A549 (cell line): Measurements from ENCODE around the gene KRT81. TPM values are rescaled to one million over a fixed set of nuclear protein-coding genes. Genes with fewer than 3 reads are reported as not detected.

Experiments used
- ATAC-seq, 2 experiments: fragments of 200-7000 bp in 1 of 2; fragments of >200 bp in 1 of 2; cut with Nextera tagmentation in 1 of 2; cut with Tn5 transposase in 1 of 2; 3 replicates each; pipeline versions ENCODE4 v1.8.0 to v1.9.1; 2018 to 2020; ENCODE audit warnings: mild to moderate bottlenecking in 1 of 2, moderate library complexity in 1 of 2
- CTCF ChIA-PET: fragments of 300-600 bp; sonication (Branson Sonifier 250); formaldehyde crosslinking; extraction: SDS; loops from one replicate; lab custom pipeline; 2021; ENCODE audit warnings: antibody characterized with exemption, inconsistent platforms; lab: Yijun Ruan, JAX
- POLR2A ChIA-PET: fragments of 350-600 bp; formaldehyde crosslinking; extraction: SDS; loops from one replicate; lab custom pipeline; 2021; ENCODE audit warnings: antibody characterized with exemption, inconsistent platforms; lab: Yijun Ruan, JAX
- DNase-seq, 2 experiments: peaks; one replicate each; pipeline versions ENCODE4 v3.0.0 to v3.0.0-alpha.2; 2011 to 2016; ENCODE audit warnings: low read depth in 1 of 2, low spot score in 1 of 2
- FAIRE-seq: peaks from 2 replicates; lab custom pipeline; 2011; peaks lifted over from hg19 to GRCh38; lab: Jason Lieb, UNC
- H3K27ac ChIP-seq, 2 experiments: fragments of >200 bp; sonication (Bioruptor Twin); formaldehyde crosslinking; 3 replicates each; pipeline ENCODE4 v1.5.1; 2016 to 2017
- H3K4me1 ChIP-seq: fragments of >200 bp; sonication (Bioruptor Twin); formaldehyde crosslinking; 3 replicates; pipeline ENCODE4 v1.6.1; 2016
- H3K4me2 ChIP-seq: fragments of >200 bp; sonication (Bioruptor Twin); formaldehyde crosslinking; 3 replicates; pipeline ENCODE4 v1.6.1; 2016
- H3K4me3 ChIP-seq: fragments of >200 bp; sonication (Bioruptor Twin); formaldehyde crosslinking; 3 replicates; pipeline ENCODE4 v1.5.1; 2016
- H3K9me3 ChIP-seq: fragments of >200 bp; sonication (Bioruptor Twin); formaldehyde crosslinking; 3 replicates; pipeline ENCODE4 v1.6.1; 2016
- CBX8 ChIP-seq: fragments of 200-600 bp; sonication (generic); IDR thresholded peaks from 2 replicates; pipeline ENCODE4 v1.6.1; 2016
- CHD2 ChIP-seq: fragments of 150-350 bp; IDR thresholded peaks from 2 replicates; pipeline ENCODE4 v1.6.1; 2014; ENCODE audit warnings: low read length; ENCODE audit not compliant: partially characterized antibody
- EHF ChIP-seq: fragments of 250-450 bp; sonication (Bioruptor Pico); IDR thresholded peaks from 2 replicates; pipeline ENCODE4 v1.5.0; 2020; ENCODE audit warnings: mild to moderate bottlenecking
- ESRRA ChIP-seq: fragments of 150-350 bp; IDR thresholded peaks from 2 replicates; pipeline ENCODE4 v1.6.1; 2014; ENCODE audit warnings: mild to moderate bottlenecking, low read length, borderline replicate concordance
- HMGXB4 ChIP-seq: fragments of 250-450 bp; sonication (Bioruptor Pico); IDR thresholded peaks from 2 replicates; pipeline ENCODE4 v1.5.0; 2021; ENCODE audit warnings: mild to moderate bottlenecking, moderate library complexity, borderline replicate concordance
- JUNB ChIP-seq: fragments of >200 bp; sonication (Bioruptor Twin); formaldehyde crosslinking; IDR thresholded peaks from 2 replicates; pipeline ENCODE4 v1.6.1; 2016
- MAX ChIP-seq: IDR thresholded peaks from 2 replicates; pipeline ENCODE4 v1.6.1; 2012
- MYC ChIP-seq: IDR thresholded peaks from 2 replicates; pipeline ENCODE4 v1.6.1; 2012; ENCODE audit warnings: mild to moderate bottlenecking, inconsistent platforms, low read length, improper control_type of control experiment, borderline replicate concordance
- NR3C1 ChIP-seq: fragments of >200 bp; sonication (Bioruptor Twin); formaldehyde crosslinking; IDR thresholded peaks from 3 replicates; pipeline ENCODE4 v1.6.1; 2017
- PHF8 ChIP-seq: fragments of 200-600 bp; sonication (generic); IDR thresholded peaks from 2 replicates; pipeline ENCODE4 v1.6.1; 2016; ENCODE audit warnings: low read depth, mild to moderate bottlenecking, antibody characterized with exemption, moderate library complexity, borderline replicate concordance
- RAD21 ChIP-seq, 2 experiments: fragments of >200 bp in 1 of 2; sonication (Bioruptor Twin) in 1 of 2; formaldehyde crosslinking in 1 of 2; IDR thresholded peaks in 1 of 2; conservative IDR thresholded peaks in 1 of 2; 2 replicates in 1 of 2; 3 replicates in 1 of 2; pipeline ENCODE4 v1.6.1; 2012 to 2018; ENCODE audit warnings: inconsistent platforms in 1 of 2
- RARB ChIP-seq: fragments of 250-450 bp; sonication (Bioruptor Pico); IDR thresholded peaks from 2 replicates; pipeline ENCODE4 v1.8.0; 2021; ENCODE audit warnings: mild to moderate bottlenecking, moderate library complexity
- RCOR1 ChIP-seq: fragments of 150-350 bp; IDR thresholded peaks from 2 replicates; pipeline ENCODE4 v1.6.1; 2014; ENCODE audit warnings: antibody characterized with exemption, low read length, low read depth
- RFX5 ChIP-seq: fragments of 450-650 bp; IDR thresholded peaks from 2 replicates; pipeline ENCODE4 v1.7.1; 2014; ENCODE audit warnings: antibody characterized with exemption, mild to moderate bottlenecking, moderate library complexity
- RNF2 ChIP-seq: fragments of 200-600 bp; sonication (generic); IDR thresholded peaks from 2 replicates; pipeline ENCODE4 v1.6.1; 2016; ENCODE audit warnings: low read depth, mild to moderate bottlenecking, antibody characterized with exemption, moderate library complexity, borderline replicate concordance
- SMC3 ChIP-seq: fragments of >200 bp; sonication (Bioruptor Twin); formaldehyde crosslinking; IDR thresholded peaks from 3 replicates; pipeline ENCODE4 v1.6.1; 2018; ENCODE audit warnings: inconsistent platforms
- SREBF2 ChIP-seq: fragments of 450-650 bp; IDR thresholded peaks from 2 replicates; pipeline ENCODE4 v1.6.1; 2014; ENCODE audit warnings: mild to moderate bottlenecking, moderate library complexity
- TP53 ChIP-seq: fragments of 250-450 bp; sonication (Bioruptor Pico); IDR thresholded peaks from 2 replicates; pipeline ENCODE4 v1.5.0; 2021; ENCODE audit warnings: mild to moderate bottlenecking, moderate library complexity
- ZNF302 ChIP-seq: fragments of 250-450 bp; sonication (Bioruptor Pico); IDR thresholded peaks from 2 replicates; pipeline ENCODE4 v1.9.0; 2021; ENCODE audit warnings: inconsistent platforms, mild to moderate bottlenecking, moderate library complexity
- ZSCAN20 ChIP-seq: fragments of 250-450 bp; sonication (Bioruptor Pico); IDR thresholded peaks from 2 replicates; pipeline ENCODE4 v1.8.0; 2022; ENCODE audit warnings: mild to moderate bottlenecking, moderate library complexity
- WGBS: methylation state at CpG from one replicate; pipeline ENCODE4 v1.1.6; 2017; ENCODE audit errors: missing lambda C conversion rate; 5-methylcytosine and 5-hydroxymethylcytosine counted together
- polyA plus RNA-seq, 4 experiments: library from polyadenylated mRNA; depleted of rRNA in 3 of 4; stranded (reverse); fragments of >200 nt; fragmentation: RNase III in 1 of 4; extraction: RNeasy Plus Mini Kit Qiagen cat#74134 plus additional on column Dnase treatment in 1 of 4; gene quantifications; 2 replicates in 3 of 4; 3 replicates in 1 of 4; pipeline ENCODE4 v1.2.3, GENCODE V29; 2011 to 2017
- TF ChIP-seq, protein P1 (sequence below): fragments of 150-350 bp; IDR thresholded peaks from 2 replicates; pipeline ENCODE4 v1.6.1; 2014; ENCODE audit warnings: low read depth, mild to moderate bottlenecking, low read length
- TF ChIP-seq, protein P2 (sequence below): fragments of 250-450 bp; sonication (Bioruptor Pico); IDR thresholded peaks from 2 replicates; pipeline ENCODE4 v1.5.0; 2020; ENCODE audit warnings: low read depth, mild to moderate bottlenecking, moderate library complexity
- TF ChIP-seq, protein P3 (sequence below): fragments of >200 bp; sonication (Bioruptor Twin); formaldehyde crosslinking; IDR thresholded peaks from 3 replicates; pipeline ENCODE4 v1.5.1; 2016

The KRT81 gene
- polyA plus RNA-seq, 2 of the 4 experiments (the other 2 are of a cell fraction), result 1,799 to 3,643 TPM

DNA sequence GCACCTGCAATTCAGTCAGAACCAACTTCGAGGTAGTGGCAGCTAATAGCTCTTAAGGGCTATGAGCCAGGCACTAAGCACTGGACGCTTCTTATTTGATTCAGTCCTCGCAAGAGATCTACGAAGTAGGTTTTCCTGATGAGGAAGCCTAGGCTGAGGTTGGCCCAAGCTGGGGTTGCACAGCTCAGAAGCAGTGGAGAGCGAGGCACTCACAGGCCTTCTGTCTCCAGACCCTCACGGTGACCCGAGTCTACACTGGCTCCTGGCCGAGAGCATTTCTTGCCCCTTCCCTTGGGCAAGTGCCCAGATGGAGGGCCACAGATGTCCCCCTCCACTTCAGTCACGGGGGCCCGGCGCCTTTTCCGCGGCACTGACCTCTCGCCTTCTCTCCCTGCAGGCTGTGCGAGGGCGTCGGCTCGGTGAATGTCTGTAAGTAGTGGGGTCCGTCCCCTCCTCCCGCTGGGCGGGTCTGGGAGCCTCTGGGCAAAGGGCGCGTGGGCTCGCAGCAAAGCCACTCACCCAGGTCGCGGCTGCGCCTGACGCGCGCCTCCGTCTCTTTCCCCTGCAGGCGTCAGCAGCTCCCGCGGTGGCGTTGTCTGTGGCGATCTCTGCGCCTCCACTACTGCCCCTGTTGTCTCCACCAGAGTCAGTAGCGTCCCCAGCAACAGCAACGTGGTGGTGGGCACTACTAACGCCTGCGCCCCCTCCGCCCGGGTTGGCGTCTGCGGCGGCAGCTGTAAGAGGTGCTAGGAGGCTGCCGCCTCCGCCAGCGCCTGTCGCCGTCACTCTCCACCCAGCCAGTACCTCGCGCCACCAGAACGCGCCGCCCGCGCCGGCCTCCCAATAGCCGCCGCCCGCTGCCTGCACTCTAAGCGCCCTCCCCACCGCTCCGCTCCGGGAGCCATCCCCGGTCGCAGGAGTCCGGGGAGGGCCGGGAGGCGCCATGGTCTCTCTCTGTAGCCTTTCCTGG is 16.8 kb upstream of the KRT81 start:
- H3K4me2 ChIP-seq, result peak overlapping the region; percentile 60
- no peak overlapping the region for H3K4me3 ChIP-seq
- ATAC-seq, result peak; percentile 55 to 77
- peak in 1 of 2 experiments; percentile 49 for DNase-seq
- no peak for FAIRE-seq
- CTCF ChIA-PET, result interaction anchor here (0.6 to 8.7 kb wide), 10 partner anchors 14 to 572 kb away, joined by 3 to 217 read pairs (median 12); partner anchors contain the start of genes KRT81 and KRT83
- no peaks in the 10 kb centered on the region for H3K9me3 ChIP-seq
- TF ChIP-seq RARB (CRISPR knock-in tag) (no peak), MAX (no peak; the same call in 1 of the 2 replicates), RNF2 (no peak), ESRRA (no peak), JUNB (no peak), MYC (no peak), PHF8 (no peak), NR3C1 (no peak), ZSCAN20 (no peak), RCOR1 (no peak), CBX8 (no peak)
- TF ChIP-seq, all 56 proteins: peak for 0
- Histone ChIP-seq H3K27ac (peak overlapping the region; percentile 60 to 87), H3K4me1 (peaks cover 6% of the 10 kb centered on the region; the same call in 1 of the 3 replicates)
- 69% methylated on average over 65 of the region's 71 CpGs for WGBS
- POLR2A ChIA-PET, result interaction anchor here (1.1 kb wide), 1 partner anchor 19 kb away, joined by 3 read pairs; no protein-coding TSS in a partner anchor

DNA sequence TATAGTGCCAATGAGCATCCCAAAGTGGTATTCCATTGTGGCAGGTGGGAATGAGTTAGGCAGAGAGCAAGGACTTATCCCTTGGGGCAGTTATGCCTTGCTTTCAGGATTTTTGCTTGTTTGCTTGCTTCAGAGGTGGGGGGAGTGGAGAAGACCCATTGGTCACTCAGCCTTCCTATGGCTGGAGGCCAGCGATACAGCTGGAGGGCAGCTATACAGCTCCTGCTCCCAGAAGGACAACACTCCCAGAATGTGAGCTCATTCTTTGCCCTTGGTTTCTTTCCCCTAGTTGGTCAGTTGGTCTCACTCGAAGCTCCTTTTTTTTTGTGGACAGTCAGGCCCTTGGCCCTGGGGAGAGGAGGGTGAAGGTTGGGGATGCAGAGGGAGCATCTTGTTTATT is 15.4 kb upstream of the KRT81 start:
- Histone ChIP-seq H3K9me3 (no peaks in the 10 kb centered on the region), H3K4me3 (no peak overlapping the region), H3K4me2 (no peak overlapping the region), H3K27ac (peak overlapping the region; percentile 8 to 87; a peak in 3 of 6 replicates), H3K4me1 (peaks cover 6% of the 10 kb centered on the region; the same call in 1 of the 3 replicates)
- POLR2A ChIA-PET, result interaction anchor here (0.8 to 1.6 kb wide), 3 partner anchors 21 to 53 kb away, joined by 3 to 9 read pairs (median 3); no protein-coding TSS in a partner anchor
- no peak for TF ChIP-seq RFX5
- TF ChIP-seq, protein P1, sequence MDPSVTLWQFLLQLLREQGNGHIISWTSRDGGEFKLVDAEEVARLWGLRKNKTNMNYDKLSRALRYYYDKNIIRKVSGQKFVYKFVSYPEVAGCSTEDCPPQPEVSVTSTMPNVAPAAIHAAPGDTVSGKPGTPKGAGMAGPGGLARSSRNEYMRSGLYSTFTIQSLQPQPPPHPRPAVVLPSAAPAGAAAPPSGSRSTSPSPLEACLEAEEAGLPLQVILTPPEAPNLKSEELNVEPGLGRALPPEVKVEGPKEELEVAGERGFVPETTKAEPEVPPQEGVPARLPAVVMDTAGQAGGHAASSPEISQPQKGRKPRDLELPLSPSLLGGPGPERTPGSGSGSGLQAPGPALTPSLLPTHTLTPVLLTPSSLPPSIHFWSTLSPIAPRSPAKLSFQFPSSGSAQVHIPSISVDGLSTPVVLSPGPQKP, result no peak
- TF ChIP-seq TP53 (CRISPR knock-in tag), result no peak
- CTCF ChIA-PET, result interaction anchor here (0.8 to 8.7 kb wide), 11 partner anchors 9 to 573 kb away, joined by 3 to 217 read pairs (median 11); partner anchors contain the start of genes KRT81 and KRT83
- DNase-seq (no peak), ATAC-seq (no peak), FAIRE-seq (no peak)
- 95% methylated on average over 2 of the region's 2 CpGs for WGBS

DNA sequence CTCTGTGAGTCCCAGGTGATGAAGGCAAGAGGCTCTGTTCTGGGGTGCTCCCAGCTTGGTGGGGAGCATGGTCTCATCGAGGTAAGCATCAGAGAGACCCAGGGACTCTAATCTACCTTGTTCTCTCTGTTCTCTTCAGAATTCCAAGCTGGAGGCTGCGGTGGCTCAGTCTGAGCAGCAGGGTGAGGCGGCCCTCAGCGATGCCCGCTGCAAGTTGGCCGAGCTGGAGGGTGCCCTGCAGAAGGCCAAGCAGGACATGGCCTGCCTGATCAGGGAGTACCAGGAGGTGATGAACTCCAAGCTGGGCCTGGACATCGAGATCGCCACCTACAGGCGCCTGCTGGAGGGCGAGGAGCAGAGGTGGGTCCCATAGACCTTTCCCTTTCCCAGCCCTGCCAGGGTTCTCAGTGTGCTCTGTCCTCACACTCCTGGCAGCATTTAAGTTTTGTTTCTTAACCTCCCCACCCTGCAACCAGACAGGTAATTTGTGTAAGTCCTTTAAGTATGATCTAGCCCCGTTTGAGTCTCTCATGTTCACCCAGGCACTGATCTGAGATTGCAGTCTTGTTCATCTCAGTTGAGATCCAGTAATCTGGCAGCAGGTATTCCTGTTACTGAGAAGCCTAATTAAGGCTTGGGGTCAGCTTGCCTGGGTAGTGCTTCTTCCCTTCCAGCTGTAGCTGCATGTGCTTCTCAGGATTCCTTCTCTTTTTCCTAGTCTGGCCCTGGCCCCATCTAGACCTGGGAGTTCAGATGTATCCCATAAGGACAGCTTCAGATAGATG is 14.8 kb upstream of the KRT81 start:
- Histone ChIP-seq H3K9me3 (no peaks in the 10 kb centered on the region), H3K4me2 (no peak overlapping the region), H3K4me1 (peaks cover 6% of the 10 kb centered on the region; the same call in 1 of the 3 replicates), H3K4me3 (no peak overlapping the region)
- DNase-seq, result peak; percentile 26 to 30
- CTCF ChIA-PET, result interaction anchor here (1.1 to 8.7 kb wide), 9 partner anchors 9 to 574 kb away, joined by 3 to 217 read pairs (median 12); partner anchors contain the start of genes KRT81 and KRT83
- peak in 1 of 2 experiments; percentile 70; a peak in 3 of 6 replicates for ATAC-seq
- WGBS, result 47% methylated on average over 7 of the region's 11 CpGs
- TF ChIP-seq SREBF2, result no peak
- TF ChIP-seq RAD21 (conservative IDR thresholded peaks at IDR 0.05 in 1 of 2, IDR thresholded peaks at IDR 0.05 in 1 of 2), result no peak; a peak in 1 of 5 replicates
- TF ChIP-seq CHD2, result no peak
- TF ChIP-seq ZNF302 (CRISPR knock-in tag), result no peak
- TF ChIP-seq, protein P2, sequence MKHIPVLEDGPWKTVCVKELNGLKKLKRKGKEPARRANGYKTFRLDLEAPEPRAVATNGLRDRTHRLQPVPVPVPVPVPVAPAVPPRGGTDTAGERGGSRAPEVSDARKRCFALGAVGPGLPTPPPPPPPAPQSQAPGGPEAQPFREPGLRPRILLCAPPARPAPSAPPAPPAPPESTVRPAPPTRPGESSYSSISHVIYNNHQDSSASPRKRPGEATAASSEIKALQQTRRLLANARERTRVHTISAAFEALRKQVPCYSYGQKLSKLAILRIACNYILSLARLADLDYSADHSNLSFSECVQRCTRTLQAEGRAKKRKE (CRISPR knock-in tag), result no peak
- no peak for TF ChIP-seq HMGXB4
- TF ChIP-seq EHF (CRISPR knock-in tag), result no peak
- TF ChIP-seq, protein P3, sequence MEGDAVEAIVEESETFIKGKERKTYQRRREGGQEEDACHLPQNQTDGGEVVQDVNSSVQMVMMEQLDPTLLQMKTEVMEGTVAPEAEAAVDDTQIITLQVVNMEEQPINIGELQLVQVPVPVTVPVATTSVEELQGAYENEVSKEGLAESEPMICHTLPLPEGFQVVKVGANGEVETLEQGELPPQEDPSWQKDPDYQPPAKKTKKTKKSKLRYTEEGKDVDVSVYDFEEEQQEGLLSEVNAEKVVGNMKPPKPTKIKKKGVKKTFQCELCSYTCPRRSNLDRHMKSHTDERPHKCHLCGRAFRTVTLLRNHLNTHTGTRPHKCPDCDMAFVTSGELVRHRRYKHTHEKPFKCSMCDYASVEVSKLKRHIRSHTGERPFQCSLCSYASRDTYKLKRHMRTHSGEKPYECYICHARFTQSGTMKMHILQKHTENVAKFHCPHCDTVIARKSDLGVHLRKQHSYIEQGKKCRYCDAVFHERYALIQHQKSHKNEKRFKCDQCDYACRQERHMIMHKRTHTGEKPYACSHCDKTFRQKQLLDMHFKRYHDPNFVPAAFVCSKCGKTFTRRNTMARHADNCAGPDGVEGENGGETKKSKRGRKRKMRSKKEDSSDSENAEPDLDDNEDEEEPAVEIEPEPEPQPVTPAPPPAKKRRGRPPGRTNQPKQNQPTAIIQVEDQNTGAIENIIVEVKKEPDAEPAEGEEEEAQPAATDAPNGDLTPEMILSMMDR, result peak; percentile 16; the same call in 1 of the 3 replicates
- TF ChIP-seq SMC3, result peak; percentile 11; the same call in 1 of the 3 replicates
- TF ChIP-seq, all 56 proteins: peak for 2
- FAIRE-seq, result no peak
- peak overlapping the region; percentile 45 to 87; a peak in 3 of 6 replicates for H3K27ac ChIP-seq
- POLR2A ChIA-PET, result interaction anchor here (0.8 to 1.6 kb wide), 3 partner anchors 20 to 53 kb away, joined by 3 to 9 read pairs (median 3); no protein-coding TSS in a partner anchor
